ENCODE data around the gene RSRP1. TPM values are rescaled to one million over a fixed set of nuclear protein-coding genes. Genes with fewer than 3 reads are reported as not detected.

The RSRP1 gene
- total and polyA plus RNA-seq, 2 donors (not counting 3 experiments of a cell fraction or from before 2014, with no cell fraction given), result 50.5 to 99.4 TPM

DNA sequence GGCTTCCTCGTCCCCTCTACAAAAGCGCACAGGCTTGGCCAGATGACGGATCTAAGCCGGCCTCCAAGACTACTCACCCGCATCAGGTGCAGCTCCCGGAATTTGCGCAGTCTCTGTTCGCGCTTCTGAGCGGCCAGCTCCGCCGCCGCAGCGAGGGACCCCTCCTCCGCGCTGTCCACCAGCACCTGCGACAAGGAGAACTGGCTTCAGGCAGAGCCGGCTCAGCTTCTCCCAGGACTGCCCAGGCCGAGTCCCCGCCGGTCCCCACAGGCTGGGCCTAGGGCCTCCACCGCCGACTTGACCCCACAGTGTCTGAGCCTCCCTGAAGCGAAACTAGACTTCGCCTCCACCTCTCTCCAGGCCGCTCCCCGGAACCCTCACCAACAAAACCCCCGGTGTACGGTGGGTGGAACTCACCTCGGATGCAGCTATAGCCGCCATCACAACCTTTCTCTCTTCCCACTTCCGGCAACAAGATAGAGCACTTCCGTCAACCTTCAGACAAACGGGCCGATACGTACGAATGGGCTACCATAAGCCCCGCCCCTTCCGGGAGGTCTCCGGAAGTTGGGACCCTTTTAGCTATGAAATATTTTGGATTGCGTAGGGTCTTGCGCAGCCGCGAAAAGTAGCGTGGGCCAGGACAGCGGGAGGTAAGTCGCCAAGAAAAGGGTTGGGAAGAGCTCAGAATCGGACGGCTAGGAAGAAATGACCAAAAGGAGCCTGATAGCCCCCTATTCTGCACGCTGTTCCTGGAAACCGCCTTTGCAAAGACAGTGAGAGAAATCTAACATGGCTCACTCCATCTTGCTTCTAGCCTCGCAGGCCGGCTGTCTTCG is 15.0 kb downstream of the RSRP1 start, which contains the start of gene SYF2:
SYF2 (minus strand) TSS at position 476 of the 839 bp plus-strand sequence; CDS start at position 441, 35 bp downstream.
- Histone ChIP-seq H3K27ac (ENCODE audit: insufficient read depth, low read depth, low read length) (peak within 1 kb of the TSS; percentile 60), H3K9ac (replicated peaks; ENCODE audit: extremely low read depth, insufficient read depth, low read length) (peak within 1 kb of the TSS; percentile 79), H3K4me2 (ENCODE audit: insufficient read depth, low read length) (peak within 1 kb of the TSS; percentile 77), H3K36me3 (ENCODE audit: control insufficient read depth in 2 of 2, extremely low read depth in 1 of 2, insufficient read depth in 2 of 2, low read length in 2 of 2) (peaks cover 7 to 10% of the 10 kb centered on the region in 2 experiments), H3K9me1 (replicated peaks; ENCODE audit: control insufficient read depth, extremely low read depth, insufficient read depth, low read length) (no peaks in the 10 kb centered on the region), H3K4me1 (ENCODE audit: control insufficient read depth, extremely low read depth, insufficient read depth, low read length) (peaks cover 26% of the 10 kb centered on the region), H3K4me3 (replicated peaks in 1 of 3; ENCODE audit: insufficient read depth in 1 of 3, low read depth in 1 of 3, low read length in 3 of 3) (peak within 1 kb of the TSS; percentile 64 to 88 (median 87)), H4K20me1 (replicated peaks; ENCODE audit: control insufficient read depth, extremely low read depth, insufficient read depth, low read length) (no peaks in the 10 kb centered on the region), H2AFZ (ENCODE audit: low read depth, low read length) (peak within 1 kb of the TSS; percentile 45), H3K9me3 (replicated peaks; ENCODE audit: control insufficient read depth, insufficient read depth, low read length) (no peaks in the 10 kb centered on the region), H3K79me2 (ENCODE audit: control insufficient read depth, insufficient read depth, low read length) (peaks cover 20% of the 10 kb centered on the region), H3K27me3 (ENCODE audit: control insufficient read depth in 2 of 2, insufficient read depth in 2 of 2, low read length in 2 of 2) (no peaks in the 10 kb centered on the region)
- POLR2A ChIA-PET, result interaction anchor here (0.7 to 2.5 kb wide), 4 partner anchors 8 to 15 kb away, joined by 3 to 28 read pairs (median 4); partner anchors contain the start of gene RSRP1
- FAIRE-seq (peak; percentile 99), DNase-seq (ENCODE audit: low read depth, low spot score) (peak; percentile 89)
- BruUV-seq (replicated peaks), result TSS peak; percentile 70
- CTCF ChIA-PET, result interaction anchor here (1.0 to 2.1 kb wide), 4 partner anchors 10 to 26 kb away, joined by 3 to 8 read pairs (median 4); partner anchors contain the start of gene RSRP1
- intact Hi-C loops (cut with micrococcal nuclease), result loop anchor here (1.0 to 10.0 kb wide), 4 partner anchors 15 to 590 kb away; partner anchors contain the start of genes MACO1, RSRP1, SELENON and SRRM1
- dilution Hi-C loops (cut with MboI; ENCODE audit: extremely low pct_ligation_motif_present, low sequenced_read_pairs), result no loop called here
- TF ChIP-seq POLR2A (IDR thresholded peaks at IDR 0.05; ENCODE audit: low read depth, low read length), result peak; percentile 57
- TF ChIP-seq EZH2 (IDR thresholded peaks at IDR 0.05; ENCODE audit: borderline replicate concordance, low read depth, low read length, severe bottlenecking), result no peak
- peak; percentile 62 for TF ChIP-seq POLR2AphosphoS5 (IDR thresholded peaks at IDR 0.05; ENCODE audit: insufficient read depth, low read depth, low read length)
- TF ChIP-seq GATA2 (IDR thresholded peaks at IDR 0.05; ENCODE audit: insufficient read depth, insufficient read length, low read depth, low read length), result no peak

GRCh38 chr1:25223471-25223870 is 23.8 kb downstream of the RSRP1 start:
- Histone ChIP-seq H2AFZ (ENCODE audit: low read depth, low read length) (no peak overlapping the region), H3K4me1 (ENCODE audit: control insufficient read depth, extremely low read depth, insufficient read depth, low read length) (peaks cover 12% of the 10 kb centered on the region), H3K4me3 (replicated peaks in 1 of 3; ENCODE audit: insufficient read depth in 1 of 3, low read depth in 1 of 3, low read length in 3 of 3) (no peak overlapping the region), H3K9me1 (replicated peaks; ENCODE audit: control insufficient read depth, extremely low read depth, insufficient read depth, low read length) (no peaks in the 10 kb centered on the region), H3K9ac (replicated peaks; ENCODE audit: extremely low read depth, insufficient read depth, low read length) (no peak overlapping the region), H3K27me3 (ENCODE audit: control insufficient read depth in 2 of 2, insufficient read depth in 2 of 2, low read length in 2 of 2) (no peaks in the 10 kb centered on the region), H3K27ac (ENCODE audit: insufficient read depth, low read depth, low read length) (no peak overlapping the region), H4K20me1 (replicated peaks; ENCODE audit: control insufficient read depth, extremely low read depth, insufficient read depth, low read length) (no peaks in the 10 kb centered on the region), H3K79me2 (ENCODE audit: control insufficient read depth, insufficient read depth, low read length) (no peaks in the 10 kb centered on the region), H3K9me3 (replicated peaks; ENCODE audit: control insufficient read depth, insufficient read depth, low read length) (no peaks in the 10 kb centered on the region), H3K36me3 (ENCODE audit: control insufficient read depth in 2 of 2, extremely low read depth in 1 of 2, insufficient read depth in 2 of 2, low read length in 2 of 2) (peaks cover 12 to 18% of the 10 kb centered on the region in 2 experiments), H3K4me2 (ENCODE audit: insufficient read depth, low read length) (no peak overlapping the region)
- no TSS peak for BruUV-seq (replicated peaks)
- ChIA-PET POLR2A (no interaction called here), CTCF (interaction anchor here (2.2 kb wide), 1 partner anchor 9 kb away, joined by 5 read pairs; the partner anchor contains the start of gene SYF2)
- intact Hi-C loops (cut with micrococcal nuclease), result no loop called here
- peak; percentile 26 for TF ChIP-seq JUN (IDR thresholded peaks at IDR 0.05; ENCODE audit: borderline replicate concordance, insufficient read depth, insufficient read length, low read depth)
- TF ChIP-seq EZH2 (IDR thresholded peaks at IDR 0.05; ENCODE audit: borderline replicate concordance, low read depth, low read length, severe bottlenecking), result no peak
- no peak for TF ChIP-seq GATA2 (IDR thresholded peaks at IDR 0.05; ENCODE audit: insufficient read depth, insufficient read length, low read depth, low read length)
- peak; percentile 38 for TF ChIP-seq FOS (IDR thresholded peaks at IDR 0.05; ENCODE audit: borderline replicate concordance, insufficient read depth, low read length)
- no peak for FAIRE-seq
- no peak for DNase-seq (ENCODE audit: low read depth, low spot score)
- dilution Hi-C loops (cut with MboI; ENCODE audit: extremely low pct_ligation_motif_present, low sequenced_read_pairs), result no loop called here

Data from endothelial cell of umbilical vein (primary cell).